HCT116 (cell line): ENCODE results near the gene EHBP1. TPM values are rescaled to one million over a fixed set of nuclear protein-coding genes. Genes with fewer than 3 reads are reported as not detected.

Source experiments
- ATAC-seq: fragments of 200-7000 bp; cut with Tn5 transposase; 2 replicates; pipeline ENCODE4 v1.9.1; 2020; ENCODE audit warnings: mild to moderate bottlenecking, moderate library complexity
- BruUV-seq: library from RNA; stranded (reverse); fragments of 400-500 nt; replicated peaks from 2 replicates; lab custom pipeline; 2021; lab: Mats Ljungman, UMichigan
- CTCF ChIA-PET: fragments of 300-600 bp; sonication (Branson Sonifier 250); formaldehyde crosslinking; loops from one replicate; lab custom pipeline; 2021; ENCODE audit warnings: antibody characterized with exemption; lab: Charles Lee
- POLR2A ChIA-PET: fragments of 300-600, 350-600 bp; sonication (Branson Sonifier 250); formaldehyde crosslinking; loops from one replicate; lab custom pipeline; 2021; ENCODE audit warnings: antibody characterized with exemption; lab: Charles Lee
- RAD21 ChIA-PET, 2 experiments: fragments of 300-600 bp; sonication (Branson Sonifier 250); formaldehyde crosslinking; loops; one replicate each; lab custom pipeline; 2023; ENCODE audit warnings: low total read pairs in 2 of 2; ENCODE audit not compliant: uncharacterized antibody in 2 of 2, unreplicated experiment in 2 of 2, low non-redundant PET in 1 of 2; lab: Charles Lee
- DNase-seq: peaks from one replicate; pipeline ENCODE4 v3.0.0-alpha.2; 2010; ENCODE audit warnings: low read depth, low spot score
- H2AFZ ChIP-seq: fragments of 200-600 bp; shearing (Covaris generic), sonication (generic); 2 replicates; pipeline ENCODE4 v1.6.1; 2017; ENCODE audit warnings: low read depth, mixed run types, mixed read lengths, antibody characterized with exemption, low read length; ENCODE audit not compliant: poor library complexity, severe bottlenecking
- H3K27ac ChIP-seq: 2 replicates; pipeline ENCODE4 v1.5.1; 2012; ENCODE audit warnings: low read depth, low read length
- H3K27me3 ChIP-seq: fragments of 200-600 bp; sonication (generic); 2 replicates; pipeline ENCODE4 v1.6.1; 2016; ENCODE audit warnings: mixed run types, low read length, mixed read lengths; ENCODE audit not compliant: insufficient read depth
- H3K36me3 ChIP-seq, 2 experiments: fragments of 200-500 bp in 1 of 2; fragments of 200-600 bp in 1 of 2; sonication (Bioruptor generic) in 1 of 2; sonication (generic) in 1 of 2; 2 replicates each; pipeline versions ENCODE4 v1.5.1 to v1.6.1; 2014 to 2016; ENCODE audit warnings: low read length in 2 of 2, inconsistent platforms in 1 of 2, mixed read lengths in 1 of 2, mixed run types in 1 of 2; ENCODE audit not compliant: insufficient read depth in 2 of 2, control insufficient read depth in 1 of 2
- H3K4me1 ChIP-seq, 2 experiments: fragments of 200-600 bp in 1 of 2; sonication (generic) in 1 of 2; 2 replicates each; pipeline versions ENCODE4 v1.5.1 to v1.6.1; 2012 to 2017; ENCODE audit warnings: low read length in 2 of 2, inconsistent platforms in 1 of 2, mild to moderate bottlenecking in 1 of 2, mixed read lengths in 1 of 2, mixed run types in 1 of 2, moderate library complexity in 1 of 2; ENCODE audit not compliant: insufficient read depth in 2 of 2, control insufficient read depth in 1 of 2
- H3K4me2 ChIP-seq: fragments of 200-600 bp; sonication (generic); 2 replicates; pipeline ENCODE4 v1.6.1; 2017; ENCODE audit warnings: mixed run types, low read length, mixed read lengths
- H3K4me3 ChIP-seq, 2 experiments: fragments of 200-600 bp in 1 of 2; sonication (generic) in 1 of 2; replicated peaks in 1 of 2; 2 replicates each; pipeline ENCODE4 v1.5.1; 2011 to 2016; ENCODE audit warnings: low read length in 2 of 2, control low read depth in 1 of 2, low read depth in 1 of 2, mild to moderate bottlenecking in 1 of 2, mixed read lengths in 1 of 2, mixed run types in 1 of 2
- H3K79me2 ChIP-seq: fragments of 200-600 bp; sonication (generic); 2 replicates; pipeline ENCODE4 v1.6.1; 2017; ENCODE audit warnings: mild to moderate bottlenecking, mixed run types, low read length, moderate library complexity, mixed read lengths; ENCODE audit not compliant: insufficient read depth
- H3K9ac ChIP-seq: fragments of 200-600 bp; sonication (generic); 2 replicates; pipeline ENCODE4 v1.6.1; 2016; ENCODE audit warnings: low read length, mixed read lengths
- H3K9me2 ChIP-seq: fragments of 200-600 bp; sonication (generic), shearing (Covaris generic); 2 replicates; pipeline ENCODE4 v1.6.1; 2017; ENCODE audit warnings: mixed run types, mild to moderate bottlenecking, moderate library complexity; ENCODE audit not compliant: insufficient read depth
- H3K9me3 ChIP-seq, 2 experiments: fragments of 200-500 bp in 1 of 2; fragments of 200-600 bp in 1 of 2; sonication (Bioruptor generic) in 1 of 2; sonication (generic) in 1 of 2; 2 replicates each; pipeline ENCODE4 v1.6.1; 2014 to 2017; ENCODE audit warnings: low read length in 2 of 2, mixed read lengths in 2 of 2, inconsistent platforms in 1 of 2, low read depth in 1 of 2, mild to moderate bottlenecking in 1 of 2, mixed run types in 1 of 2, moderate library complexity in 1 of 2; ENCODE audit not compliant: control insufficient read depth in 1 of 2, insufficient read depth in 1 of 2
- H4K20me1 ChIP-seq: fragments of 200-600 bp; sonication (generic), shearing (Covaris generic); 2 replicates; pipeline ENCODE4 v1.6.1; 2017; ENCODE audit warnings: mixed run types, mild to moderate bottlenecking, moderate library complexity; ENCODE audit not compliant: insufficient read depth
- CBX3 ChIP-seq: IDR thresholded peaks from 2 replicates; pipeline ENCODE4 v1.6.1; 2012; ENCODE audit warnings: low read depth
- CEBPB ChIP-seq: IDR thresholded peaks from 2 replicates; pipeline ENCODE4 v1.6.1; 2012; ENCODE audit warnings: low read depth
- EGR1 ChIP-seq: IDR thresholded peaks from 2 replicates; pipeline ENCODE4 v1.6.1; 2012; ENCODE audit warnings: low read depth
- ELF1 ChIP-seq: IDR thresholded peaks from 2 replicates; pipeline ENCODE4 v1.6.1; 2012; ENCODE audit warnings: low read depth, borderline replicate concordance
- EZH2 ChIP-seq: fragments of 200-600 bp; sonication (generic); IDR thresholded peaks from 2 replicates; pipeline ENCODE4 v1.6.1; 2017; ENCODE audit warnings: antibody characterized with exemption, mixed run types
- EZH2phosphoT487 ChIP-seq: fragments of 200-600 bp; IDR thresholded peaks from 2 replicates; pipeline ENCODE4 v1.6.1; 2018; ENCODE audit warnings: antibody characterized with exemption, borderline replicate concordance
- FOSL1 ChIP-seq: IDR thresholded peaks from 2 replicates; pipeline ENCODE4 v1.6.1; 2012; ENCODE audit warnings: low read depth
- JUND ChIP-seq: IDR thresholded peaks from 2 replicates; pipeline ENCODE4 v1.6.1; 2012
- POLR2AphosphoS5 ChIP-seq: IDR thresholded peaks from 2 replicates; pipeline ENCODE4 v1.6.1; 2011; ENCODE audit warnings: mild to moderate bottlenecking, low read depth, low read length, moderate library complexity
- SRF ChIP-seq: IDR thresholded peaks from 2 replicates; pipeline ENCODE4 v1.6.1; 2012; ENCODE audit warnings: low read depth
- TCF7L2 ChIP-seq: IDR thresholded peaks from 2 replicates; pipeline ENCODE4 v1.7.0; 2011; ENCODE audit warnings: borderline replicate concordance, inconsistent platforms; ENCODE audit not compliant: insufficient read depth, insufficient read length; ENCODE audit errors: extremely low read depth
- YY1 ChIP-seq: IDR thresholded peaks from 2 replicates; pipeline ENCODE4 v1.6.1; 2011; ENCODE audit warnings: low read length, low read depth, moderate library complexity, mild to moderate bottlenecking; ENCODE audit not compliant: insufficient replicate concordance; ENCODE audit errors: extremely low read depth
- ZFX ChIP-seq: fragments of 450-650 bp; IDR thresholded peaks from 2 replicates; pipeline ENCODE4 v1.6.1; 2017
- intact Hi-C: fragments of 100-400 bp; cut with micrococcal nuclease; formaldehyde crosslinking; loops from 2 replicates; pipeline ENCODE4 v1.10.0; 2022
- total RNA-seq: library from RNA; stranded (reverse); gene quantifications from one replicate; pipeline ENCODE4 v1.2.1, GENCODE V29; 2021; ENCODE audit not compliant: unreplicated experiment
- TF ChIP-seq, protein P1 (sequence below): IDR thresholded peaks from 2 replicates; pipeline ENCODE4 v1.6.1; 2012
- TF ChIP-seq, protein P2 (sequence below), 3 experiments: fragments of 200-600 bp in 1 of 3; sonication (generic) in 1 of 3; IDR thresholded peaks in 2 of 3; conservative IDR thresholded peaks in 1 of 3; 2 replicates each; pipeline ENCODE4 v1.5.1; 2012 to 2017; ENCODE audit warnings: low read depth in 2 of 3, low read length in 2 of 3, antibody characterized with exemption in 1 of 3, borderline replicate concordance in 1 of 3, control low read depth in 1 of 3, mild to moderate bottlenecking in 1 of 3, mixed read lengths in 1 of 3, mixed run types in 1 of 3, moderate library complexity in 1 of 3; ENCODE audit not compliant: insufficient read depth in 1 of 3
- TF ChIP-seq, protein P3 (sequence below): IDR thresholded peaks from 2 replicates; pipeline ENCODE4 v1.6.1; 2011; ENCODE audit warnings: mild to moderate bottlenecking, low read length, moderate library complexity; ENCODE audit not compliant: insufficient replicate concordance; ENCODE audit errors: extremely low read depth

EHBP1 gene
- total RNA-seq, 1 experiment from 2014 or later = 89.9 TPM

DNA sequence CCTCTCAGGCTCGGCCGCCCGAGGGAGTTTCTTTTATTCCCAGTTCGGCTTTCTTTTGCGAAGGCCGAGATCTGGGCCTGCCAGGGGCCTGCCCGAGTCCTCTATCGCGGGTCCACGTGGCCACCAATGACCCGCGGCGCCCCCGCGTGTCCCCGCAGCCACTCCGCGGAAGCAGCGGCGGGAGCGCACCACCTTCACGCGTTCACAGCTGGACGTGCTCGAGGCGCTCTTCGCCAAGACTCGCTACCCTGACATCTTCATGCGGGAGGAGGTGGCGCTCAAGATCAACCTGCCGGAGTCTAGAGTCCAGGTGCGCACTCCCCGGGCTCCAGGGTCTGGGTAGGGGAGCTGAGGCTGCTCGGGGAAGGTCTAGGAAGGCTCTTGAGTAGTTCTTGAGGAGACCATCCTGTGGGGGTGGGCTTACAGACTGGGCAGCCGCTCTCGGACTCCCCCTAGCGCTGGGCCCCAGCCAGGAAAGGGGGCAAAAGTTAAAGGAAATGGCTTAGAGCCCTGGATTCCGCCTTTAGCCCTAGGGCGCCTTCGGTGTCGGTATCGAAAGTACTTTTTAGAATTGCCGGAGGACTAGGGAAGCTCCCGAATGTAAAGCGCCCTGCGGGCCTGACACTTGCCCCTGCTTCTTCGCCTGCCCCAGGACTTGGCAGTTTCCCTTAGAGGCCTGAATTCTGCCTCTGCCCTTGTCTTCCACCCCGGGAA is 348.5 kb downstream of the EHBP1 start:
- peaks cover 4 to 17% of the 10 kb centered on the region in 2 experiments; a peak in 2 of 4 replicates for H3K4me1 ChIP-seq
- no peak overlapping the region for H3K27ac ChIP-seq
- H3K4me2 ChIP-seq = no peak overlapping the region
- no peaks in the 10 kb centered on the region for H3K9me2 ChIP-seq
- RAD21 ChIA-PET = no interaction called here
- H3K9me3 ChIP-seq = no peaks in the 10 kb centered on the region
- intact Hi-C loops = no loop called here
- H3K4me3 ChIP-seq = no peak overlapping the region
- BruUV-seq = no TSS peak
- peaks cover 4 to 15% of the 10 kb centered on the region in 2 experiments; a peak in 2 of 4 replicates for H3K36me3 ChIP-seq
- CTCF ChIA-PET = no interaction called here
- H2AFZ ChIP-seq = no peak overlapping the region
- DNase-seq (no peak), ATAC-seq (no peak)
- H3K27me3 ChIP-seq = no peaks in the 10 kb centered on the region
- no peak overlapping the region for H3K9ac ChIP-seq
- TF ChIP-seq ELF1 (no peak), ZFX (no peak), SRF (no peak), YY1 (no peak), EZH2phosphoT487 (no peak), FOSL1 (no peak), EGR1 (no peak), CEBPB (no peak), POLR2AphosphoS5 (no peak), CBX3 (no peak)
- POLR2A ChIA-PET = no interaction called here
- H4K20me1 ChIP-seq = no peaks in the 10 kb centered on the region
- H3K79me2 ChIP-seq = peaks cover 13% of the 10 kb centered on the region; the same call in 1 of the 2 replicates

DNA sequence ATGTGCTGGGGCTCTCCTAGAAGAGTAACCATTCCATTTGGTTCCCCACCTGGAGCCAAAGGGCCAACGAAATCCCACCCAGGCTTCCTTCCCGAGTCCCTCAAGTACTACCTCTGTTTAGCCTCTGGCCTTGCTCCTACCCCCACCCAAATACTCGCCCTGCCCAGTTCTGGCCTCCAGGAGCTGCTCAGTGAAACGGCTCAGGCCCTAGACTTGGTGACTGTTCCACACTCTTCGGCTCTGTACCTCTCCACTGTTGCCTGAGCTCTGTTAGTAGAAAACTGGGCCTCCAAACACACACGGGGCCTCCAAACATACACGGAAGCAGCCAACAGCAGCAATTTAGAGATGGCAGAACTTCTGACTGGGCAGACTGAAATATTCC is 349.3 kb downstream of the EHBP1 start:
- Histone ChIP-seq H3K4me1 (peaks cover 0 to 10% of the 10 kb centered on the region in 2 experiments; a peak in 1 of 4 replicates), H3K9me3 (no peaks in the 10 kb centered on the region), H3K9ac (no peak overlapping the region), H3K27me3 (no peaks in the 10 kb centered on the region), H3K27ac (no peak overlapping the region), H4K20me1 (no peaks in the 10 kb centered on the region), H3K9me2 (no peaks in the 10 kb centered on the region), H3K36me3 (peaks cover 4 to 15% of the 10 kb centered on the region in 2 experiments; a peak in 2 of 4 replicates), H3K4me2 (no peak overlapping the region), H2AFZ (no peak overlapping the region), H3K79me2 (peaks cover 13% of the 10 kb centered on the region; the same call in 1 of the 2 replicates), H3K4me3 (no peak overlapping the region)
- ATAC-seq (no peak), DNase-seq (no peak)
- POLR2A ChIA-PET = no interaction called here
- CTCF ChIA-PET = no interaction called here
- RAD21 ChIA-PET = no interaction called here
- no TSS peak for BruUV-seq
- intact Hi-C loops = no loop called here
- no peak for TF ChIP-seq JUND
- no peak for TF ChIP-seq FOSL1
- no peak for TF ChIP-seq ELF1
- TF ChIP-seq, protein P1, sequence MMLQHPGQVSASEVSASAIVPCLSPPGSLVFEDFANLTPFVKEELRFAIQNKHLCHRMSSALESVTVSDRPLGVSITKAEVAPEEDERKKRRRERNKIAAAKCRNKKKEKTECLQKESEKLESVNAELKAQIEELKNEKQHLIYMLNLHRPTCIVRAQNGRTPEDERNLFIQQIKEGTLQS = no peak
- no peak for TF ChIP-seq ZFX
- TF ChIP-seq EGR1 = no peak
- TF ChIP-seq EZH2phosphoT487 = no peak
- TF ChIP-seq, protein P2, sequence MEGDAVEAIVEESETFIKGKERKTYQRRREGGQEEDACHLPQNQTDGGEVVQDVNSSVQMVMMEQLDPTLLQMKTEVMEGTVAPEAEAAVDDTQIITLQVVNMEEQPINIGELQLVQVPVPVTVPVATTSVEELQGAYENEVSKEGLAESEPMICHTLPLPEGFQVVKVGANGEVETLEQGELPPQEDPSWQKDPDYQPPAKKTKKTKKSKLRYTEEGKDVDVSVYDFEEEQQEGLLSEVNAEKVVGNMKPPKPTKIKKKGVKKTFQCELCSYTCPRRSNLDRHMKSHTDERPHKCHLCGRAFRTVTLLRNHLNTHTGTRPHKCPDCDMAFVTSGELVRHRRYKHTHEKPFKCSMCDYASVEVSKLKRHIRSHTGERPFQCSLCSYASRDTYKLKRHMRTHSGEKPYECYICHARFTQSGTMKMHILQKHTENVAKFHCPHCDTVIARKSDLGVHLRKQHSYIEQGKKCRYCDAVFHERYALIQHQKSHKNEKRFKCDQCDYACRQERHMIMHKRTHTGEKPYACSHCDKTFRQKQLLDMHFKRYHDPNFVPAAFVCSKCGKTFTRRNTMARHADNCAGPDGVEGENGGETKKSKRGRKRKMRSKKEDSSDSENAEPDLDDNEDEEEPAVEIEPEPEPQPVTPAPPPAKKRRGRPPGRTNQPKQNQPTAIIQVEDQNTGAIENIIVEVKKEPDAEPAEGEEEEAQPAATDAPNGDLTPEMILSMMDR (IDR thresholded peaks at IDR 0.05 in 2 of 3, conservative IDR thresholded peaks at IDR 0.05 in 1 of 3; ENCODE audit: borderline replicate concordance in 1 of 3, insufficient read depth in 1 of 3, low read depth in 2 of 3, low read length in 2 of 3) = no peak
- TF ChIP-seq CEBPB = no peak
- TF ChIP-seq TCF7L2 = no peak
- no peak for TF ChIP-seq EZH2
- TF ChIP-seq, protein P3, sequence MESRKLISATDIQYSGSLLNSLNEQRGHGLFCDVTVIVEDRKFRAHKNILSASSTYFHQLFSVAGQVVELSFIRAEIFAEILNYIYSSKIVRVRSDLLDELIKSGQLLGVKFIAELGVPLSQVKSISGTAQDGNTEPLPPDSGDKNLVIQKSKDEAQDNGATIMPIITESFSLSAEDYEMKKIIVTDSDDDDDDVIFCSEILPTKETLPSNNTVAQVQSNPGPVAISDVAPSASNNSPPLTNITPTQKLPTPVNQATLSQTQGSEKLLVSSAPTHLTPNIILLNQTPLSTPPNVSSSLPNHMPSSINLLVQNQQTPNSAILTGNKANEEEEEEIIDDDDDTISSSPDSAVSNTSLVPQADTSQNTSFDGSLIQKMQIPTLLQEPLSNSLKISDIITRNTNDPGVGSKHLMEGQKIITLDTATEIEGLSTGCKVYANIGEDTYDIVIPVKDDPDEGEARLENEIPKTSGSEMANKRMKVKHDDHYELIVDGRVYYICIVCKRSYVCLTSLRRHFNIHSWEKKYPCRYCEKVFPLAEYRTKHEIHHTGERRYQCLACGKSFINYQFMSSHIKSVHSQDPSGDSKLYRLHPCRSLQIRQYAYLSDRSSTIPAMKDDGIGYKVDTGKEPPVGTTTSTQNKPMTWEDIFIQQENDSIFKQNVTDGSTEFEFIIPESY = no peak
